ENCODE data around the gene TTLL6. TPM values are rescaled to one million over a fixed set of nuclear protein-coding genes. Genes with fewer than 3 reads are reported as not detected.

The TTLL6 gene
- total and polyA plus RNA-seq, 11 donors = 0.07 to 0.55 (median 0.15) TPM; not detected in 8

- H3K27ac ChIP-seq = no peak overlapping the region
- ATAC-seq = no peak
- peaks cover 69 to 99% (median 98%) of the 10 kb centered on the region in 9 donors for H3K27me3 ChIP-seq
- no peak overlapping the region for H3K4me3 ChIP-seq
- no peak for DNase-seq
- no peaks in the 10 kb centered on the region for H3K4me1 ChIP-seq
- no peaks in the 10 kb centered on the region for H3K36me3 ChIP-seq
- H3K9me3 ChIP-seq = no peaks in the 10 kb centered on the region
- no peak for TF ChIP-seq CTCF (IDR thresholded peaks at IDR 0.05)
- TF ChIP-seq POLR2A (IDR thresholded peaks at IDR 0.05) = no peak
- 1 to 5% (median 3%) methylated on average over 21 of the region's 21 CpGs for WGBS, 4 donors
- intact Hi-C loops (cut with DNase I) = loop anchor here in 1 of 10 donors (10.0 kb wide), 1 partner anchor 258 kb away; no protein-coding TSS in a partner anchor
Observed at GRCh38 chr17:48746916-48747444, 70.0 kb downstream of the TTLL6 start.

- ATAC-seq (no peak), DNase-seq (no peak)
- Histone ChIP-seq H3K27me3 (peaks cover 68 to 99% (median 98%) of the 10 kb centered on the region in 9 donors), H3K9me3 (no peaks in the 10 kb centered on the region), H3K4me3 (no peak overlapping the region), H3K4me1 (no peaks in the 10 kb centered on the region), H3K27ac (no peak overlapping the region), H3K36me3 (no peaks in the 10 kb centered on the region)
- 12 to 18% (median 14%) methylated on average over 12 of the region's 12 CpGs for WGBS, 4 donors
- no peak for TF ChIP-seq POLR2A (IDR thresholded peaks at IDR 0.05)
- TF ChIP-seq CTCF (IDR thresholded peaks at IDR 0.05) = no peak
- intact Hi-C loops (cut with DNase I) = loop anchor here in 1 of 10 donors (10.0 kb wide), 1 partner anchor 259 kb away; no protein-coding TSS in a partner anchor
Observed at GRCh38 chr17:48745381-48746275, 71.4 kb downstream of the TTLL6 start.

GRCh38 chr17:48740537-48740936, 76.5 kb downstream of the TTLL6 start:
- H3K9me3 ChIP-seq = no peaks in the 10 kb centered on the region
- peaks cover 56 to 100% (median 95%) of the 10 kb centered on the region in 9 donors for H3K27me3 ChIP-seq
- intact Hi-C loops (cut with DNase I) = loop anchor here in 1 of 10 donors (10.0 kb wide), 1 partner anchor 264 kb away; no protein-coding TSS in a partner anchor

More at GRCh38 chr17:48740537-48740936, 76.5 kb downstream of the TTLL6 start:
- Histone ChIP-seq H3K4me1 (no peaks in the 10 kb centered on the region), H3K27ac (no peak overlapping the region), H3K4me3 (no peak overlapping the region), H3K36me3 (no peaks in the 10 kb centered on the region)
- DNase-seq (no peak), ATAC-seq (no peak)
- TF ChIP-seq POLR2A (IDR thresholded peaks at IDR 0.05) (no peak), CTCF (IDR thresholded peaks at IDR 0.05) (no peak)
